ENCODE data around the gene SUGCT. TPM values are rescaled to one million over a fixed set of nuclear protein-coding genes. Genes with fewer than 3 reads are reported as not detected.

Gene SUGCT
- total and polyA plus RNA-seq, 9 of the 15 experiments (the other 6 are each of a cell fraction or from before 2014, with no cell fraction given), result 0.58 to 2.5 (median 1.4) TPM

DNA sequence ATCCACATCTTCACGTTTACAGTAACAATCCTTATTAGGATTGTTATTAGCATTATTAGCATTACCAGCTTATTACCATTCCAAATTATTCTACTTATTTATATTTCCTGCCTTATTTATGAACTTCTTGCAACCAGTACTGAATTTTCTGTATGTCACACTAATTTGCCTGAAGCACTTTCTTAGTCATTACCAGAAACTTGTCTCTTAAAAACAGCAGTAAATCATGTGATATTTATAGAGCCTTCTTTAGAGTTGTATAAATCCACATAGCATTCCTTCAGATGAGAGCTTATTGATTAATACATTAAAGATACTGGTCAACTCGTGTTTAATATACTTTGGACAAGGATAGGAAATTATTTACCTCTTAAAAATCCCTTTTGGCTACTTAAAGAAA, 618.6 kb downstream of the SUGCT start (continued):
- TF ChIP-seq, protein P1, sequence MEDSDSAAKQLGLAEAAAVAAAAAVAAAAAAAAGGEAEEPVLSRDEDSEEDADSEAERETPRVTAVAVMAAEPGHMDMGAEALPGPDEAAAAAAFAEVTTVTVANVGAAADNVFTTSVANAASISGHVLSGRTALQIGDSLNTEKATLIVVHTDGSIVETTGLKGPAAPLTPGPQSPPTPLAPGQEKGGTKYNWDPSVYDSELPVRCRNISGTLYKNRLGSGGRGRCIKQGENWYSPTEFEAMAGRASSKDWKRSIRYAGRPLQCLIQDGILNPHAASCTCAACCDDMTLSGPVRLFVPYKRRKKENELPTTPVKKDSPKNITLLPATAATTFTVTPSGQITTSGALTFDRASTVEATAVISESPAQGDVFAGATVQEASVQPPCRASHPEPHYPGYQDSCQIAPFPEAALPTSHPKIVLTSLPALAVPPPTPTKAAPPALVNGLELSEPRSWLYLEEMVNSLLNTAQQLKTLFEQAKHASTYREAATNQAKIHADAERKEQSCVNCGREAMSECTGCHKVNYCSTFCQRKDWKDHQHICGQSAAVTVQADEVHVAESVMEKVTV (CRISPR knock-in tag; IDR thresholded peaks at IDR 0.05), result no peak
- no peak for TF ChIP-seq FOSL1 (tag; conservative IDR thresholded peaks at IDR 0.05)
- TF ChIP-seq PCBP1 (IDR thresholded peaks at IDR 0.05; ENCODE audit: low read depth, low read length, poor library complexity, severe bottlenecking), result no peak
- no peak for TF ChIP-seq BCL6 (CRISPR knock-in tag; IDR thresholded peaks at IDR 0.05)

DNA sequence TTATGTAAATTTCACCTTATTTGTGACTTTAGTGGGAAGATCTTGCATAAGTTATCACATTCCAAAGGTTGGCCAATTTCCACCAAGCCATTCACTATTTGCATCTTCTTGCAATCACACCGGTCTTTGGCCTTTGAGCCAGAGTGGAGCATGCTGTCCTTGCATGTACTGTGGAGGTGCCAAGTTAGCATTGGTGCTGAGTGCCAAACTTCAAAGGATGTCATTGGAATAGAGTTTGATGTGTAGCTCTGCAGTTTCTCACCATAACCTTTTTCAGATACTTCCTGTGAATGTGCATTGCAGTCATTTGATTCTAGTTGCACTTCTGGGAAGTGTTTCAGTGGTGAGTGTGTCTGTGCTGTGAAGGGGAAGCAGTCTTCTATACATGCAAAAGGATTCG, 620.6 kb downstream of the SUGCT start:
- FAIRE-seq (no peak), DNase-seq (ENCODE audit: extremely low read depth in 1 of 4, low spot score in 3 of 4) (no peak), ATAC-seq (no peak)
- Histone ChIP-seq H3K4me2 (ENCODE audit: insufficient read depth, low read length) (no peak overlapping the region), H3K9me1 (ENCODE audit: control insufficient read depth, insufficient read depth, low read length) (no peaks in the 10 kb centered on the region), H3K27me3 (ENCODE audit: control insufficient read depth in 2 of 2, insufficient read depth in 2 of 2, low read length in 2 of 2) (no peaks in the 10 kb centered on the region), H2AFZ (ENCODE audit: low read depth, low read length) (no peak overlapping the region), H3K27ac (ENCODE audit: extremely low read depth, low read depth, low read length) (no peak overlapping the region), H3K4me1 (replicated peaks in 1 of 2; ENCODE audit: control insufficient read depth in 2 of 2, insufficient read depth in 2 of 2, low read length in 2 of 2) (no peaks in the 10 kb centered on the region), H3K9ac (ENCODE audit: insufficient read depth in 1 of 2, low read depth in 2 of 2, low read length in 2 of 2) (no peak overlapping the region), H3K79me2 (ENCODE audit: control insufficient read depth, insufficient read depth, low read length) (no peaks in the 10 kb centered on the region), H3K36me3 (ENCODE audit: control insufficient read depth, insufficient read depth, low read length) (no peaks in the 10 kb centered on the region), H3K4me3 (no peak overlapping the region), H4K20me1 (replicated peaks; ENCODE audit: control insufficient read depth, insufficient read depth, low read length) (no peaks in the 10 kb centered on the region), H3K9me3 (replicated peaks; ENCODE audit: control insufficient read depth, insufficient read depth, low read depth, low read length) (no peaks in the 10 kb centered on the region)
- POLR2A ChIA-PET, result no interaction called here
- in situ Hi-C loops (cut with MboI) (no loop called here), intact Hi-C loops (cut with micrococcal nuclease) (no loop called here)
- CTCF ChIA-PET (ENCODE audit: low intra/inter-chr PET ratio), result no interaction called here
- WGBS (ENCODE audit: insufficient coverage, low coverage, missing lambda C conversion rate), result 0% methylated on average over 2 of the region's 2 CpGs
- BruUV-seq (replicated peaks), result no TSS peak
- TF ChIP-seq SREBF2 (CRISPR knock-in tag; IDR thresholded peaks at IDR 0.05), result no peak
- TF ChIP-seq, protein P2, sequence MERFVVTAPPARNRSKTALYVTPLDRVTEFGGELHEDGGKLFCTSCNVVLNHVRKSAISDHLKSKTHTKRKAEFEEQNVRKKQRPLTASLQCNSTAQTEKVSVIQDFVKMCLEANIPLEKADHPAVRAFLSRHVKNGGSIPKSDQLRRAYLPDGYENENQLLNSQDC (CRISPR knock-in tag; IDR thresholded peaks at IDR 0.05), result no peak
- TF ChIP-seq, protein P3, sequence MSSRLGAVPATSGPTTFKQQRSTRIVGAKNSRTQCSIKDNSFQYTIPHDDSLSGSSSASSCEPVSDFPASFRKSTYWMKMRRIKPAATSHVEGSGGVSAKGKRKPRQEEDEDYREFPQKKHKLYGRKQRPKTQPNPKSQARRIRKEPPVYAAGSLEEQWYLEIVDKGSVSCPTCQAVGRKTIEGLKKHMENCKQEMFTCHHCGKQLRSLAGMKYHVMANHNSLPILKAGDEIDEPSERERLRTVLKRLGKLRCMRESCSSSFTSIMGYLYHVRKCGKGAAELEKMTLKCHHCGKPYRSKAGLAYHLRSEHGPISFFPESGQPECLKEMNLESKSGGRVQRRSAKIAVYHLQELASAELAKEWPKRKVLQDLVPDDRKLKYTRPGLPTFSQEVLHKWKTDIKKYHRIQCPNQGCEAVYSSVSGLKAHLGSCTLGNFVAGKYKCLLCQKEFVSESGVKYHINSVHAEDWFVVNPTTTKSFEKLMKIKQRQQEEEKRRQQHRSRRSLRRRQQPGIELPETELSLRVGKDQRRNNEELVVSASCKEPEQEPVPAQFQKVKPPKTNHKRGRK (tag; IDR thresholded peaks at IDR 0.05), result no peak
- TF ChIP-seq, protein P4, sequence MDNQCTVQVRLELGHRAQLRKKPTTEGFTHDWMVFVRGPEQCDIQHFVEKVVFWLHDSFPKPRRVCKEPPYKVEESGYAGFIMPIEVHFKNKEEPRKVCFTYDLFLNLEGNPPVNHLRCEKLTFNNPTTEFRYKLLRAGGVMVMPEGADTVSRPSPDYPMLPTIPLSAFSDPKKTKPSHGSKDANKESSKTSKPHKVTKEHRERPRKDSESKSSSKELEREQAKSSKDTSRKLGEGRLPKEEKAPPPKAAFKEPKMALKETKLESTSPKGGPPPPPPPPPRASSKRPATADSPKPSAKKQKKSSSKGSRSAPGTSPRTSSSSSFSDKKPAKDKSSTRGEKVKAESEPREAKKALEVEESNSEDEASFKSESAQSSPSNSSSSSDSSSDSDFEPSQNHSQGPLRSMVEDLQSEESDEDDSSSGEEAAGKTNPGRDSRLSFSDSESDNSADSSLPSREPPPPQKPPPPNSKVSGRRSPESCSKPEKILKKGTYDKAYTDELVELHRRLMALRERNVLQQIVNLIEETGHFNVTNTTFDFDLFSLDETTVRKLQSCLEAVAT (IDR thresholded peaks at IDR 0.05), result no peak
- no peak for TF ChIP-seq BCL6 (CRISPR knock-in tag; IDR thresholded peaks at IDR 0.05)
- TF ChIP-seq SNIP1 (IDR thresholded peaks at IDR 0.05; ENCODE audit: low read depth), result no peak
- TF ChIP-seq NELFE (IDR thresholded peaks at IDR 0.05; ENCODE audit: insufficient read depth, insufficient read length), result no peak
- TF ChIP-seq ZNF507 (tag; conservative IDR thresholded peaks at IDR 0.05), result no peak
- TF ChIP-seq SETDB1 (IDR thresholded peaks at IDR 0.05; ENCODE audit: low read length), result no peak
- no peak for TF ChIP-seq ZNF79 (CRISPR knock-in tag; IDR thresholded peaks at IDR 0.05; ENCODE audit: low read depth)
- TF ChIP-seq RUNX1 (IDR thresholded peaks at IDR 0.05; ENCODE audit: low read depth), result no peak
- TF ChIP-seq HCFC1 (IDR thresholded peaks at IDR 0.05; ENCODE audit: low read depth, low read length), result no peak

Measured in K562 (cell line).